Activated CD4-positive, CD25-positive, alpha-beta regulatory T cell treated with anti-CD3 and anti-CD28 coated beads, Interleukin-2, amount 50 U/mL, for 16 hours (primary cell): ENCODE measurements around the gene HES4.
A peak's percentile ranks its signal among the peaks of the same experiment; 100 is the strongest.
"Not testable (repeated sequence)": the region's sequence is repeated elsewhere in the genome, so short reads cannot be mapped to it uniquely, and the experiment has no call there.

Source experiments
- DNase-seq: peaks from one replicate; pipeline ENCODE4 v3.0.0-alpha.2; 2020; ENCODE audit warnings: low read depth, low spot score

Gene HES4

GRCh38 chr1:1018321-1018685 is 18.4 kb upstream of the HES4 start:
- DNase-seq: not testable (repeated sequence)

- DNase-seq: not testable (repeated sequence)
These were observed 17.8 kb upstream of the HES4 start for GRCh38 chr1:1017397-1018320.

- no peak for DNase-seq
These were observed 15.1 kb upstream of the HES4 start for GRCh38 chr1:1014799-1015681.

GRCh38 chr1:1013922-1014648 is 14.2 kb upstream of the HES4 start:
- no peak for DNase-seq

GRCh38 chr1:1013105-1013921 is 13.4 kb upstream of the HES4 start, which contains the start of gene ISG15:
Gene ISG15 (plus strand): TSS chr1:1013497. CDS start chr1:1013574, 77 bp downstream.
- DNase-seq: peak; percentile 75

- DNase-seq: not testable (repeated sequence)
These were observed 12.8 kb upstream of the HES4 start for GRCh38 chr1:1012736-1013104.

GRCh38 chr1:1011396-1011949 is 11.6 kb upstream of the HES4 start:
- no peak for DNase-seq

- DNase-seq: not testable (repeated sequence)
These were observed 10.2 kb upstream of the HES4 start for GRCh38 chr1:1010131-1010530.

- DNase-seq: no peak
These were observed 6.6 kb upstream of the HES4 start for GRCh38 chr1:1006305-1007159.

GRCh38 chr1:1005774-1006304 is 5.9 kb upstream of the HES4 start:
- no peak for DNase-seq

- DNase-seq: no peak
These were observed 5.1 kb upstream of the HES4 start for GRCh38 chr1:1004780-1005697.

- no peak for DNase-seq
These were observed 4.5 kb upstream of the HES4 start for GRCh38 chr1:1004420-1004779.

GRCh38 chr1:1003618-1004419 is 3.9 kb upstream of the HES4 start:
- DNase-seq: no peak

- no peak for DNase-seq
These were observed 1.3 kb upstream of the HES4 start for GRCh38 chr1:1001057-1001783.

- DNase-seq: peak; percentile 40
These were observed 610 bp upstream of the HES4 start for GRCh38 chr1:1000357-1001056.
